K562 (cell line): ENCODE results near the gene PRKAG2. TPM values are rescaled to one million over a fixed set of nuclear protein-coding genes. Genes with fewer than 3 reads are reported as not detected.

Source experiments
- ATAC-seq: fragments of 200-7000 bp; cut with Tn5 transposase; 3 replicates; pipeline ENCODE4 v1.9.1; 2020; ENCODE audit warnings: moderate library complexity
- BruUV-seq: library from RNA; stranded (reverse); fragments of 400-500 nt; replicated peaks from 2 replicates; lab custom pipeline; 2021; lab: Mats Ljungman, UMichigan
- CTCF ChIA-PET: fragments of 300-600 bp; formaldehyde crosslinking; extraction: SDS; loops from one replicate; lab custom pipeline; 2021; ENCODE audit warnings: low intra/inter-chr PET ratio; lab: Yijun Ruan, JAX
- POLR2A ChIA-PET: fragments of 300-600, 350-650 bp; sonication (Branson Sonifier 250); formaldehyde crosslinking; extraction: SDS; loops from one replicate; lab custom pipeline; 2021; ENCODE audit warnings: antibody characterized with exemption, inconsistent platforms; lab: Yijun Ruan, JAX
- DNase-seq, 4 experiments: peaks; one replicate each; pipeline versions ENCODE4 v3.0.0 to v3.0.0-alpha.2; 2011 to 2018; ENCODE audit warnings: low spot score in 3 of 4, mixed read lengths in 3 of 4; ENCODE audit errors: extremely low read depth in 1 of 4
- FAIRE-seq: peaks from 2 replicates; lab custom pipeline; 2011; peaks lifted over from hg19 to GRCh38; lab: Jason Lieb, UNC
- H2AFZ ChIP-seq: 2 replicates; pipeline ENCODE4 v1.6.0; 2011; ENCODE audit warnings: low read depth, low read length, control low read depth, inconsistent platforms
- H3K27ac ChIP-seq: fragments of 200-600 bp; 3 replicates; pipeline ENCODE4 v1.8.0; 2011; ENCODE audit warnings: low read depth, mild to moderate bottlenecking, control low read depth, inconsistent platforms, low read length, moderate library complexity, mixed read lengths; ENCODE audit errors: extremely low read depth
- H3K27me3 ChIP-seq, 2 experiments: fragments of 300-600 bp in 1 of 2; 2 replicates in 1 of 2; 3 replicates in 1 of 2; pipeline versions ENCODE4 v1.6.0 to v1.8.0; 2011; ENCODE audit warnings: inconsistent platforms in 2 of 2, low read length in 2 of 2, mild to moderate bottlenecking in 1 of 2, mixed read lengths in 1 of 2, moderate library complexity in 1 of 2; ENCODE audit not compliant: control insufficient read depth in 2 of 2, insufficient read depth in 2 of 2
- H3K36me3 ChIP-seq: fragments of 300-600 bp; 3 replicates; pipeline ENCODE4 v1.8.0; 2011; ENCODE audit warnings: mild to moderate bottlenecking, low read length, inconsistent platforms; ENCODE audit not compliant: control insufficient read depth, insufficient read depth
- H3K4me1 ChIP-seq, 2 experiments: fragments of 200-600 bp in 1 of 2; replicated peaks in 1 of 2; 2 replicates in 1 of 2; 3 replicates in 1 of 2; pipeline versions ENCODE4 v1.5.1 to v1.8.0; 2011; ENCODE audit warnings: inconsistent platforms in 2 of 2, low read length in 2 of 2, mild to moderate bottlenecking in 1 of 2, mixed read lengths in 1 of 2, moderate library complexity in 1 of 2; ENCODE audit not compliant: control insufficient read depth in 2 of 2, insufficient read depth in 2 of 2
- H3K4me2 ChIP-seq: 2 replicates; pipeline ENCODE4 v1.6.1; 2011; ENCODE audit warnings: low read length, control low read depth, inconsistent platforms, mixed read lengths; ENCODE audit not compliant: insufficient read depth
- H3K4me3 ChIP-seq: fragments of 200-600 bp; sonication (generic), shearing (Covaris generic); 2 replicates; pipeline ENCODE4 v1.5.1; 2016; ENCODE audit warnings: control low read depth, inconsistent platforms
- H3K79me2 ChIP-seq: fragments of 200-600 bp; 3 replicates; pipeline ENCODE4 v1.8.0; 2011; ENCODE audit warnings: low read length, inconsistent platforms; ENCODE audit not compliant: control insufficient read depth, insufficient read depth
- H3K9ac ChIP-seq, 2 experiments: 2 replicates each; pipeline versions ENCODE4 v1.6.0 to v1.6.1; 2011; ENCODE audit warnings: low read depth in 2 of 2, low read length in 2 of 2, control low read depth in 1 of 2, inconsistent platforms in 1 of 2, mild to moderate bottlenecking in 1 of 2, mixed read lengths in 1 of 2; ENCODE audit not compliant: insufficient read depth in 1 of 2
- H3K9me1 ChIP-seq: one replicate; pipeline ENCODE4 v1.6.0; 2011; ENCODE audit warnings: inconsistent platforms, mild to moderate bottlenecking, low read length, moderate library complexity; ENCODE audit not compliant: control insufficient read depth, insufficient read depth
- H3K9me3 ChIP-seq: replicated peaks from 2 replicates; pipeline ENCODE4 v1.5.1; 2011; ENCODE audit warnings: low read depth, low read length, inconsistent platforms; ENCODE audit not compliant: control insufficient read depth, insufficient read depth
- H4K20me1 ChIP-seq: replicated peaks from 2 replicates; pipeline ENCODE4 v1.6.1; 2011; ENCODE audit warnings: low read length, inconsistent platforms, mixed read lengths; ENCODE audit not compliant: control insufficient read depth, insufficient read depth
- CTCF ChIP-seq, 3 experiments: IDR thresholded peaks in 2 of 3; conservative IDR thresholded peaks in 1 of 3; 2 replicates each; pipeline ENCODE4 v1.5.1; 2011 to 2012; ENCODE audit warnings: low read length in 3 of 3, mild to moderate bottlenecking in 3 of 3, control low read depth in 2 of 3, improper control_type of control experiment in 1 of 3, inconsistent platforms in 1 of 3, low read depth in 1 of 3, mixed read lengths in 1 of 3, moderate library complexity in 1 of 3; ENCODE audit not compliant: insufficient read depth in 2 of 3
- FOS ChIP-seq: IDR thresholded peaks from 3 replicates; pipeline ENCODE4 v1.6.1; 2011; ENCODE audit not compliant: insufficient read length; ENCODE audit errors: extremely low read depth
- MED1 ChIP-seq: sonication (generic); formaldehyde crosslinking; IDR thresholded peaks from 2 replicates; pipeline ENCODE4 v1.8.1; 2023; ENCODE audit warnings: missing genetic modification reagents, borderline replicate concordance
- MTF1 ChIP-seq: fragments of 250-450 bp; sonication (Bioruptor Pico); IDR thresholded peaks from 2 replicates; pipeline ENCODE4 v1.9.0; 2021; ENCODE audit warnings: moderate library complexity, mild to moderate bottlenecking, inconsistent platforms, borderline replicate concordance
- PHB ChIP-seq: fragments of 250-450 bp; sonication (Bioruptor Pico); IDR thresholded peaks from 2 replicates; pipeline ENCODE4 v1.5.0; 2021
- SMARCA4 ChIP-seq: fragments of 450-650 bp; IDR thresholded peaks from 2 replicates; pipeline ENCODE4 v1.6.1; 2016
- ZNF121 ChIP-seq: sonication (generic); formaldehyde crosslinking; conservative IDR thresholded peaks from 2 replicates; pipeline ENCODE4 v1.8.0; 2022; ENCODE audit warnings: missing genetic modification reagents
- WGBS: fragments of 100-300 bp; shearing (Covaris generic); methylation state at CpG from one replicate; pipeline ENCODE4 v1.1.6; 2016; ENCODE audit warnings: low coverage, mixed read lengths; ENCODE audit not compliant: insufficient coverage; ENCODE audit errors: missing lambda C conversion rate; 5-methylcytosine and 5-hydroxymethylcytosine counted together
- in situ Hi-C: fragments of 300-500 bp; cut with MboI; formaldehyde crosslinking; loops from 4 replicates; pipeline ENCODE4 v1.15.0; 2018; ENCODE audit warnings: inconsistent platforms, mixed read lengths
- intact Hi-C: fragments of 100-400 bp; cut with micrococcal nuclease; formaldehyde crosslinking; loops from 2 replicates; pipeline ENCODE4 v1.14.2; 2022
- polyA plus RNA-seq, 8 experiments: library from polyadenylated mRNA; depleted of rRNA in 4 of 8; stranded (reverse) in 5 of 8; unstranded in 3 of 8; fragments of >200 nt; fragmentation: Nextera tagmentation in 2 of 8; fragmentation: Illumina TruSeq in 1 of 8; extraction: Ambion mirVana in 2 of 8; extraction: Trizol in 1 of 8; gene quantifications; 2 replicates each; pipeline versions ENCODE4 v1.2.1 to v1.2.3, GENCODE V29; 2011 to 2014; ENCODE audit warnings: inconsistent platforms in 1 of 8, missing spikeins in 1 of 8
- total RNA-seq, 7 experiments: library from RNA; depleted of rRNA in 6 of 7; stranded (reverse); fragments of >200 nt in 6 of 7; fragmentation: Illumina TruSeq in 2 of 7; extraction: Trizol in 2 of 7; gene quantifications; 2 replicates each; pipeline versions ENCODE4 v1.2.1 to v1.2.3, GENCODE V29; 2011 to 2021; ENCODE audit warnings: low replicate concordance in 1 of 7

Gene PRKAG2
- total and polyA plus RNA-seq, 9 of the 15 experiments (the other 6 are each of a cell fraction or from before 2014, with no cell fraction given) = 0.99 to 5.6 (median 3.3) TPM

- intact Hi-C loops (no loop called here), in situ Hi-C loops (no loop called here)
- FAIRE-seq = no peak
- no peaks in the 10 kb centered on the region for H3K79me2 ChIP-seq
- no peak overlapping the region for H3K9ac ChIP-seq
- ATAC-seq = no peak
- TF ChIP-seq MED1 (CRISPR knock-in tag) (no peak), CTCF (IDR thresholded peaks at IDR 0.05 in 2 of 3, conservative IDR thresholded peaks at IDR 0.05 in 1 of 3; ENCODE audit: insufficient read depth in 2 of 3, low read depth in 1 of 3, low read length in 3 of 3) (no peak), FOS (no peak), MTF1 (no peak), PHB (CRISPR knock-in tag) (no peak), SMARCA4 (no peak), ZNF121 (CRISPR knock-in tag) (peak; percentile 48)
- no peak overlapping the region for H2AFZ ChIP-seq
- no TSS peak for BruUV-seq
- H3K9me1 ChIP-seq = no peaks in the 10 kb centered on the region
- no peak overlapping the region for H3K4me2 ChIP-seq
- H4K20me1 ChIP-seq = no peaks in the 10 kb centered on the region
- H3K36me3 ChIP-seq = no peaks in the 10 kb centered on the region
- POLR2A ChIA-PET = interaction anchor here (0.6 to 0.7 kb wide), 4 partner anchors 22 to 171 kb away, joined by 3 to 4 read pairs (median 3); no protein-coding TSS in a partner anchor
- H3K4me3 ChIP-seq = no peak overlapping the region
- DNase-seq = no peak
- peaks cover 76 to 95% of the 10 kb centered on the region in 2 experiments for H3K27me3 ChIP-seq
- H3K27ac ChIP-seq = no peak overlapping the region
- CTCF ChIA-PET = no interaction called here
- no peaks in the 10 kb centered on the region for H3K9me3 ChIP-seq
- no peaks in the 10 kb centered on the region for H3K4me1 ChIP-seq
- 2% methylated on average over 18 of the region's 18 CpGs for WGBS
These were observed 21.2 kb upstream of the PRKAG2 start for GRCh38 chr7:151897951-151898686.
